CD4-positive, alpha-beta T cell treated with Interleukin-2 at 100 ng/mL for 4 hours (primary cell): ENCODE measurements around the gene RPS16.

ENCODE experiments used
- DNase-seq: peaks from one replicate; pipeline ENCODE4 v3.0.0-alpha.2; 2020; ENCODE audit warnings: low spot score

The RPS16 gene

GRCh38 chr19:39385629-39386411 lies 49.9 kb downstream of the RPS16 start:
- DNase-seq, result no peak

GRCh38 chr19:39384839-39385568 lies 50.7 kb downstream of the RPS16 start:
- no peak for DNase-seq
